HepG2 (cell line): Measurements from ENCODE around the gene CELF2. TPM values are rescaled to one million over a fixed set of nuclear protein-coding genes. Genes with fewer than 3 reads are reported as not detected.

Source experiments
- ATAC-seq: fragments of 200-7000 bp; cut with Tn5 transposase; 3 replicates; pipeline ENCODE4 v1.9.1; 2020; ENCODE audit warnings: mild to moderate bottlenecking, moderate library complexity
- BruUV-seq: library from RNA; stranded (reverse); fragments of 400-500 nt; replicated peaks from 2 replicates; lab custom pipeline; 2021; lab: Mats Ljungman, UMichigan
- CTCF ChIA-PET: fragments of 300-600 bp; formaldehyde crosslinking; extraction: SDS; loops from one replicate; lab custom pipeline; 2021; ENCODE audit warnings: low total read pairs, inconsistent platforms, low intra/inter-chr PET ratio; lab: Yijun Ruan, JAX
- POLR2A ChIA-PET: fragments of 350-600 bp; sonication (Branson Sonifier 250); formaldehyde crosslinking; loops from one replicate; lab custom pipeline; 2020; ENCODE audit warnings: antibody characterized with exemption, inconsistent platforms; lab: Yijun Ruan, JAX
- DNase-seq: peaks from one replicate; pipeline ENCODE4 v3.0.0-alpha.2; 2015; ENCODE audit warnings: low spot score
- FAIRE-seq: peaks from 3 replicates; lab custom pipeline; 2011; peaks lifted over from hg19 to GRCh38; lab: Jason Lieb, UNC
- H2AFZ ChIP-seq: one replicate; pipeline ENCODE4 v1.6.1; 2011; ENCODE audit warnings: low read length, inconsistent platforms
- H3K27ac ChIP-seq: fragments of 300-600 bp; 3 replicates; pipeline ENCODE4 v1.8.0; 2011; ENCODE audit warnings: mixed run types, mild to moderate bottlenecking, mixed read lengths, low read length, inconsistent platforms; ENCODE audit not compliant: insufficient read depth; ENCODE audit errors: extremely low read length
- H3K27me3 ChIP-seq, 2 experiments: fragments of 200-600 bp in 1 of 2; 2 replicates in 1 of 2; 3 replicates in 1 of 2; pipeline versions ENCODE4 v1.6.0 to v1.8.0; 2011; ENCODE audit warnings: low read length in 2 of 2, mild to moderate bottlenecking in 2 of 2, moderate library complexity in 2 of 2, inconsistent platforms in 1 of 2; ENCODE audit not compliant: insufficient read depth in 2 of 2, control insufficient read depth in 1 of 2
- H3K36me3 ChIP-seq, 2 experiments: fragments of 200-600 bp in 1 of 2; replicated peaks in 1 of 2; 2 replicates in 1 of 2; 3 replicates in 1 of 2; pipeline versions ENCODE4 v1.5.1 to v1.8.0; 2011; ENCODE audit warnings: low read length in 2 of 2, inconsistent platforms in 1 of 2; ENCODE audit not compliant: insufficient read depth in 2 of 2, control insufficient read depth in 1 of 2
- H3K4me1 ChIP-seq: 2 replicates; pipeline ENCODE4 v1.5.1; 2012; ENCODE audit warnings: low read length, inconsistent platforms; ENCODE audit not compliant: insufficient read depth
- H3K4me2 ChIP-seq: 2 replicates; pipeline ENCODE4 v1.6.0; 2011; ENCODE audit warnings: low read depth, low read length, inconsistent platforms
- H3K4me3 ChIP-seq, 3 experiments: fragments of 200-600 bp in 1 of 3; sonication (generic), shearing (Covaris generic) in 1 of 3; replicated peaks in 1 of 3; 2 replicates each; pipeline ENCODE4 v1.5.1; 2011 to 2016; ENCODE audit warnings: low read length in 3 of 3, inconsistent platforms in 2 of 3, low read depth in 2 of 3, mild to moderate bottlenecking in 2 of 3, control low read depth in 1 of 3, mixed read lengths in 1 of 3; ENCODE audit not compliant: insufficient read depth in 1 of 3
- H3K79me2 ChIP-seq: one replicate; pipeline ENCODE4 v1.6.1; 2011; ENCODE audit warnings: low read length, inconsistent platforms; ENCODE audit not compliant: insufficient read depth
- H3K9ac ChIP-seq: 2 replicates; pipeline ENCODE4 v1.6.0; 2011; ENCODE audit warnings: mild to moderate bottlenecking, low read depth, low read length, inconsistent platforms; ENCODE audit not compliant: insufficient read depth
- H3K9me3 ChIP-seq: 2 replicates; pipeline ENCODE4 v1.5.1; 2012; ENCODE audit warnings: mild to moderate bottlenecking, low read length
- H4K20me1 ChIP-seq: 2 replicates; pipeline ENCODE4 v1.6.0; 2011; ENCODE audit warnings: inconsistent platforms, mild to moderate bottlenecking, low read length, moderate library complexity; ENCODE audit not compliant: insufficient read depth
- DR1 ChIP-seq: sonication (generic); formaldehyde crosslinking; IDR thresholded peaks from 2 replicates; pipeline ENCODE4 v1.8.0; 2021; ENCODE audit warnings: mild to moderate bottlenecking, missing genetic modification reagents, inconsistent platforms
- HNRNPL ChIP-seq: fragments of 200-400 bp; formaldehyde crosslinking; IDR thresholded peaks from 2 replicates; pipeline ENCODE4 v1.6.1; 2017; ENCODE audit warnings: mild to moderate bottlenecking, low read depth, low read length
- IKZF4 ChIP-seq: sonication (generic); formaldehyde crosslinking; IDR thresholded peaks from 2 replicates; pipeline ENCODE4 v1.5.1; 2020; ENCODE audit warnings: borderline replicate concordance, mild to moderate bottlenecking, low read depth, missing genetic modification reagents; ENCODE audit errors: not compliant biosample characterization
- JUN ChIP-seq: sonication (generic); formaldehyde crosslinking; IDR thresholded peaks from 2 replicates; pipeline ENCODE4 v1.4.0; 2020; ENCODE audit warnings: mild to moderate bottlenecking, missing genetic modification reagents
- KLF15 ChIP-seq: sonication (generic); formaldehyde crosslinking; IDR thresholded peaks from 2 replicates; pipeline ENCODE4 v1.8.1; 2023; ENCODE audit warnings: borderline replicate concordance, mild to moderate bottlenecking, inconsistent platforms, missing genetic modification reagents, mixed read lengths
- KLF16 ChIP-seq, 2 experiments: sonication (generic) in 1 of 2; formaldehyde crosslinking in 1 of 2; IDR thresholded peaks; 2 replicates each; pipeline versions ENCODE4 v1.6.1 to v1.8.0; 2016 to 2023; ENCODE audit warnings: missing genetic modification reagents in 2 of 2, missing compliant biosample characterization in 1 of 2
- KMT2B ChIP-seq: IDR thresholded peaks from 2 replicates; pipeline ENCODE4 v1.6.1; 2016; ENCODE audit warnings: missing genetic modification reagents, missing compliant biosample characterization
- MED1 ChIP-seq: sonication (generic); formaldehyde crosslinking; IDR thresholded peaks from 2 replicates; pipeline ENCODE4 v1.4.0; 2020; ENCODE audit warnings: missing genetic modification reagents
- MZF1 ChIP-seq: sonication (generic); formaldehyde crosslinking; IDR thresholded peaks from 2 replicates; pipeline ENCODE4 v1.8.1; 2023; ENCODE audit warnings: mild to moderate bottlenecking, missing genetic modification reagents, borderline replicate concordance
- NAIF1 ChIP-seq: sonication (generic); formaldehyde crosslinking; IDR thresholded peaks from 2 replicates; pipeline ENCODE4 v1.5.0; 2020; ENCODE audit warnings: mild to moderate bottlenecking, missing genetic modification reagents, borderline replicate concordance
- SRSF4 ChIP-seq: fragments of 200-400 bp; formaldehyde crosslinking; IDR thresholded peaks from one replicate; pipeline ENCODE4 v1.6.1; 2018; ENCODE audit warnings: mild to moderate bottlenecking, low read depth, low read length, moderate library complexity; ENCODE audit not compliant: poor library complexity, severe bottlenecking
- ZBTB40 ChIP-seq, 2 experiments: fragments of 450-650 bp in 1 of 2; sonication (generic) in 1 of 2; formaldehyde crosslinking in 1 of 2; IDR thresholded peaks; 2 replicates each; pipeline versions ENCODE4 v1.6.1 to v1.8.0; 2016 to 2022; ENCODE audit warnings: antibody characterized with exemption in 1 of 2, mild to moderate bottlenecking in 1 of 2, missing genetic modification reagents in 1 of 2
- ZNF235 ChIP-seq: sonication (generic); formaldehyde crosslinking; IDR thresholded peaks from 2 replicates; pipeline ENCODE4 v1.8.1; 2023; ENCODE audit warnings: mild to moderate bottlenecking, missing genetic modification reagents, borderline replicate concordance
- ZNF329 ChIP-seq: sonication (generic); formaldehyde crosslinking; IDR thresholded peaks from 2 replicates; pipeline ENCODE4 v1.9.0; 2021; ENCODE audit warnings: low read depth, mild to moderate bottlenecking, missing genetic modification reagents
- ZSCAN22 ChIP-seq: sonication (generic); formaldehyde crosslinking; IDR thresholded peaks from 2 replicates; pipeline ENCODE4 v1.4.0; 2020; ENCODE audit warnings: mild to moderate bottlenecking, missing genetic modification reagents
- WGBS: methylation state at CpG from one replicate; pipeline ENCODE4 v1.1.6; 2017; ENCODE audit warnings: low lambda C conversion rate; 5-methylcytosine and 5-hydroxymethylcytosine counted together
- in situ Hi-C: cut with HindIII; loops from 2 replicates; pipeline ENCODE4 v1.10.0; 2017; ENCODE audit warnings: low pct_unique_long_range_greater_than_20kb; ENCODE audit not compliant: extremely low pct_ligation_motif_present
- intact Hi-C: fragments of 100-400 bp; cut with micrococcal nuclease; formaldehyde crosslinking; loops from one replicate; pipeline ENCODE4 v1.10.0; 2022; ENCODE audit not compliant: unreplicated experiment
- polyA plus RNA-seq, 8 experiments: library from polyadenylated mRNA; depleted of rRNA in 3 of 8; stranded (reverse) in 7 of 8; unstranded in 1 of 8; fragments of >200 nt; fragmentation: Illumina TruSeq in 4 of 8; extraction: Trizol in 4 of 8; gene quantifications; 2 replicates each; pipeline versions ENCODE4 v1.2.1 to v1.2.3, GENCODE V29; 2011 to 2016; ENCODE audit warnings: low read depth in 4 of 8, missing spikeins in 1 of 8, mixed read lengths in 1 of 8; ENCODE audit not compliant: insufficient read depth in 1 of 8
- total RNA-seq, 5 experiments: library from RNA; depleted of rRNA; stranded (reverse); fragments of >200 nt; fragmentation: Illumina TruSeq; extraction: Trizol; gene quantifications; 2 replicates each; pipeline ENCODE4 v1.2.3, GENCODE V29; 2016; ENCODE audit warnings: low read depth in 1 of 5

The CELF2 gene
- total and polyA plus RNA-seq, 2 of the 13 experiments (the other 11 are each of a cell fraction or from before 2014, with no cell fraction given): not detected

- Histone ChIP-seq H3K4me2 (no peak overlapping the region), H2AFZ (no peak overlapping the region), H3K27me3 (peaks cover 0 to 4% of the 10 kb centered on the region in 2 experiments; a peak in 2 of 5 replicates), H4K20me1 (no peaks in the 10 kb centered on the region), H3K4me3 (no peak overlapping the region), H3K36me3 (no peaks in the 10 kb centered on the region), H3K9ac (no peak overlapping the region), H3K27ac (no peak overlapping the region), H3K79me2 (no peaks in the 10 kb centered on the region), H3K9me3 (no peaks in the 10 kb centered on the region), H3K4me1 (no peaks in the 10 kb centered on the region)
- intact Hi-C loops: no loop called here
- FAIRE-seq (no peak), ATAC-seq (no peak), DNase-seq (no peak)
- WGBS: 69% methylated on average over 3 of the region's 3 CpGs
- CTCF ChIA-PET: no interaction called here
- in situ Hi-C loops: no loop called here
- no TSS peak for BruUV-seq
- POLR2A ChIA-PET: no interaction called here
- TF ChIP-seq MED1 (CRISPR knock-in tag) (no peak), JUN (CRISPR knock-in tag) (no peak), ZNF329 (no peak), IKZF4 (CRISPR knock-in tag) (no peak), NAIF1 (no peak), HNRNPL (no peak), ZSCAN22 (no peak), KMT2B (CRISPR knock-in tag) (no peak), KLF16 (CRISPR knock-in tag; IDR thresholded peaks at IDR 0.05) (no peak), ZNF235 (no peak), DR1 (CRISPR knock-in tag) (no peak), SRSF4 (no peak), KLF15 (CRISPR knock-in tag) (no peak), ZBTB40 (IDR thresholded peaks at IDR 0.05) (no peak), ZBTB40 (CRISPR knock-in tag; IDR thresholded peaks at IDR 0.05) (no peak), MZF1 (CRISPR knock-in tag) (no peak)
These were observed 340.3 kb downstream of the CELF2 start for GRCh38 chr10:11358011-11358410.
